Measurements from ENCODE around the gene GRB10. TPM values are rescaled to one million over a fixed set of nuclear protein-coding genes. Genes with fewer than 3 reads are reported as not detected.

GRB10 gene
- total RNA-seq, 1 experiment from 2014 or later = 38.3 TPM

DNA sequence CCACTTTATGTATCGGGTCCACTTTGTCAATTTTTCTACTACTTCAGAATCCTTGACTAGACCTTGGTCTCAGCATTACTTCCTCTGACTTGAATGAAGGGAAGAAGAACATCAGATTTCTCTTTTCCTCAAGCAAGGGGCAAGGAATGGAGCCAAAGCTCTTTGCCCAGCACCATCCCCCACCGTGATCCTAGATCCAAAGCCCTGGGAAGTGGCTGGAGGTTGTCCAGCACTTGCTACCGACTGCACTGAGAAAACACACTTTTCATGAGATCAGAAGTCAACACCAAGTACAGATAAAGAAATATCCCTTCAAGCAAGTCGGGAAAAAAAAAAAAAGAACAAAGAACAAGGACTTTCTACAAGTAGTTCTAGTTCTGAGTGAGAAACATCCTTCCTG lies 115.4 kb downstream of the GRB10 start:
- Histone ChIP-seq H3K4me3 (ENCODE audit: low read depth in 2 of 2, low read length in 2 of 2) (no peak overlapping the region), H3K27ac (ENCODE audit: low read length) (no peak overlapping the region), H3K4me1 (ENCODE audit: control insufficient read depth, insufficient read depth, low read length) (no peaks in the 10 kb centered on the region), H3K9me3 (ENCODE audit: control insufficient read depth, insufficient read depth, low read depth, low read length) (no peaks in the 10 kb centered on the region), H3K36me3 (ENCODE audit: control insufficient read depth, insufficient read depth, low read length) (no peaks in the 10 kb centered on the region), H3K27me3 (ENCODE audit: control insufficient read depth, insufficient read depth, low read length) (no peaks in the 10 kb centered on the region)
- CTCF ChIA-PET = no interaction called here
- ATAC-seq = no peak
- intact Hi-C loops (cut with micrococcal nuclease; ENCODE audit: unreplicated experiment) = no loop called here
- POLR2A ChIA-PET = no interaction called here
- in situ Hi-C loops (cut with HindIII; ENCODE audit: low pct_unique_long_range_greater_than_20kb, low sequenced_read_pairs) = no loop called here
- no TSS peak for BruUV-seq (replicated peaks)
- TF ChIP-seq, protein P1, sequence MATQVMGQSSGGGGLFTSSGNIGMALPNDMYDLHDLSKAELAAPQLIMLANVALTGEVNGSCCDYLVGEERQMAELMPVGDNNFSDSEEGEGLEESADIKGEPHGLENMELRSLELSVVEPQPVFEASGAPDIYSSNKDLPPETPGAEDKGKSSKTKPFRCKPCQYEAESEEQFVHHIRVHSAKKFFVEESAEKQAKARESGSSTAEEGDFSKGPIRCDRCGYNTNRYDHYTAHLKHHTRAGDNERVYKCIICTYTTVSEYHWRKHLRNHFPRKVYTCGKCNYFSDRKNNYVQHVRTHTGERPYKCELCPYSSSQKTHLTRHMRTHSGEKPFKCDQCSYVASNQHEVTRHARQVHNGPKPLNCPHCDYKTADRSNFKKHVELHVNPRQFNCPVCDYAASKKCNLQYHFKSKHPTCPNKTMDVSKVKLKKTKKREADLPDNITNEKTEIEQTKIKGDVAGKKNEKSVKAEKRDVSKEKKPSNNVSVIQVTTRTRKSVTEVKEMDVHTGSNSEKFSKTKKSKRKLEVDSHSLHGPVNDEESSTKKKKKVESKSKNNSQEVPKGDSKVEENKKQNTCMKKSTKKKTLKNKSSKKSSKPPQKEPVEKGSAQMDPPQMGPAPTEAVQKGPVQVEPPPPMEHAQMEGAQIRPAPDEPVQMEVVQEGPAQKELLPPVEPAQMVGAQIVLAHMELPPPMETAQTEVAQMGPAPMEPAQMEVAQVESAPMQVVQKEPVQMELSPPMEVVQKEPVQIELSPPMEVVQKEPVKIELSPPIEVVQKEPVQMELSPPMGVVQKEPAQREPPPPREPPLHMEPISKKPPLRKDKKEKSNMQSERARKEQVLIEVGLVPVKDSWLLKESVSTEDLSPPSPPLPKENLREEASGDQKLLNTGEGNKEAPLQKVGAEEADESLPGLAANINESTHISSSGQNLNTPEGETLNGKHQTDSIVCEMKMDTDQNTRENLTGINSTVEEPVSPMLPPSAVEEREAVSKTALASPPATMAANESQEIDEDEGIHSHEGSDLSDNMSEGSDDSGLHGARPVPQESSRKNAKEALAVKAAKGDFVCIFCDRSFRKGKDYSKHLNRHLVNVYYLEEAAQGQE (IDR thresholded peaks at IDR 0.05; ENCODE audit: insufficient read depth in 1 of 2, low read depth in 2 of 2, low read length in 1 of 2) = no peak
- TF ChIP-seq TCF7L2 (IDR thresholded peaks at IDR 0.05; ENCODE audit: low read depth, low read length) (no peak), SIN3A (IDR thresholded peaks at IDR 0.05; ENCODE audit: borderline replicate concordance, insufficient read depth, low read depth, low read length) (no peak), POLR2AphosphoS5 (IDR thresholded peaks at IDR 0.05; ENCODE audit: low read depth, low read length) (no peak)
- DNase-seq (ENCODE audit: low read depth, low spot score) = no peak

DNA sequence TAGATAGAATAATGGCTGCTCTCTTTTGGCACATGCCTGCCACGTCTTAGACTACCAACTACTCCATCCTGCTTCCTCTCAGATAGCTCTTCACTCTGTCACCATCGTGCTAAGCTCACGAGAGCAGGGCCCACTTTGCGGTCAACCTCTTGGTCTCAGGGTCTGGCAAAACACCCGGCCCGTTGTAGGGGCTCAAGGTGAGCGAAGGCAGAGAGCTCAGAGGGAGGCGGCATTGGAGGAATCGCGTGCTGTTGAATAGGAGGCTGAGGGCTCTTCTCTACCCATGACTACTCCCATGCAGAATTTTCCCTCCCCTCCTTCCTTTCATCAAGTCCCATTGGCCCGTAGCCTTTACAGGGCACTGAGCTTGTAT lies 116.6 kb downstream of the GRB10 start:
- Histone ChIP-seq H3K4me1 (ENCODE audit: control insufficient read depth, insufficient read depth, low read length) (no peaks in the 10 kb centered on the region), H3K4me3 (ENCODE audit: low read depth in 2 of 2, low read length in 2 of 2) (no peak overlapping the region), H3K9me3 (ENCODE audit: control insufficient read depth, insufficient read depth, low read depth, low read length) (no peaks in the 10 kb centered on the region), H3K27me3 (ENCODE audit: control insufficient read depth, insufficient read depth, low read length) (no peaks in the 10 kb centered on the region), H3K36me3 (ENCODE audit: control insufficient read depth, insufficient read depth, low read length) (no peaks in the 10 kb centered on the region), H3K27ac (ENCODE audit: low read length) (no peak overlapping the region)
- in situ Hi-C loops (cut with HindIII; ENCODE audit: low pct_unique_long_range_greater_than_20kb, low sequenced_read_pairs) (no loop called here), intact Hi-C loops (cut with micrococcal nuclease; ENCODE audit: unreplicated experiment) (no loop called here)
- TF ChIP-seq, protein P1 (IDR thresholded peaks at IDR 0.05; ENCODE audit: insufficient read depth in 1 of 2, low read depth in 2 of 2, low read length in 1 of 2) = no peak
- TF ChIP-seq, protein P2, sequence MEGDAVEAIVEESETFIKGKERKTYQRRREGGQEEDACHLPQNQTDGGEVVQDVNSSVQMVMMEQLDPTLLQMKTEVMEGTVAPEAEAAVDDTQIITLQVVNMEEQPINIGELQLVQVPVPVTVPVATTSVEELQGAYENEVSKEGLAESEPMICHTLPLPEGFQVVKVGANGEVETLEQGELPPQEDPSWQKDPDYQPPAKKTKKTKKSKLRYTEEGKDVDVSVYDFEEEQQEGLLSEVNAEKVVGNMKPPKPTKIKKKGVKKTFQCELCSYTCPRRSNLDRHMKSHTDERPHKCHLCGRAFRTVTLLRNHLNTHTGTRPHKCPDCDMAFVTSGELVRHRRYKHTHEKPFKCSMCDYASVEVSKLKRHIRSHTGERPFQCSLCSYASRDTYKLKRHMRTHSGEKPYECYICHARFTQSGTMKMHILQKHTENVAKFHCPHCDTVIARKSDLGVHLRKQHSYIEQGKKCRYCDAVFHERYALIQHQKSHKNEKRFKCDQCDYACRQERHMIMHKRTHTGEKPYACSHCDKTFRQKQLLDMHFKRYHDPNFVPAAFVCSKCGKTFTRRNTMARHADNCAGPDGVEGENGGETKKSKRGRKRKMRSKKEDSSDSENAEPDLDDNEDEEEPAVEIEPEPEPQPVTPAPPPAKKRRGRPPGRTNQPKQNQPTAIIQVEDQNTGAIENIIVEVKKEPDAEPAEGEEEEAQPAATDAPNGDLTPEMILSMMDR (IDR thresholded peaks at IDR 0.05) = no peak
- TF ChIP-seq SIN3A (IDR thresholded peaks at IDR 0.05; ENCODE audit: borderline replicate concordance, insufficient read depth, low read depth, low read length) (no peak), POLR2AphosphoS5 (IDR thresholded peaks at IDR 0.05; ENCODE audit: low read depth, low read length) (no peak), TCF7L2 (IDR thresholded peaks at IDR 0.05; ENCODE audit: low read depth, low read length) (no peak)
- DNase-seq (ENCODE audit: low read depth, low spot score) (no peak), ATAC-seq (no peak)
- CTCF ChIA-PET = no interaction called here
- POLR2A ChIA-PET = no interaction called here
- BruUV-seq (replicated peaks) = no TSS peak
